Breast epithelium (tissue), 4 donors: ENCODE measurements around the gene LDLRAD3. TPM values are rescaled to one million over a fixed set of nuclear protein-coding genes. Genes with fewer than 3 reads are reported as not detected.

Experiments used
- DNase-seq, 2 donors: peaks; one replicate each; pipeline ENCODE4 v3.0.0-alpha.2; 2019; ENCODE audit warnings: low spot score in 2 of 2
- H3K27ac ChIP-seq, 2 donors: fragments of 200-600 bp; sonication (generic) in 1 of 2; one replicate each; pipeline ENCODE4 v1.5.1; 2016 to 2019; ENCODE audit warnings: mild to moderate bottlenecking in 1 of 2
- H3K27me3 ChIP-seq, 2 donors: fragments of 200-600 bp; sonication (generic) in 1 of 2; one replicate each; pipeline versions ENCODE4 v1.5.1 to v1.6.0; 2017 to 2019; ENCODE audit warnings: control low read depth in 1 of 2, mild to moderate bottlenecking in 1 of 2
- H3K36me3 ChIP-seq: fragments of 200-600 bp; one replicate; pipeline ENCODE4 v1.5.1; 2019
- H3K4me1 ChIP-seq, 2 donors: fragments of 200-600 bp; sonication (generic); one replicate each; pipeline ENCODE4 v1.5.1; 2016 to 2019; ENCODE audit warnings: control low read depth in 1 of 2
- H3K4me3 ChIP-seq, 3 donors: fragments of 200-600 bp; sonication (generic); 1 replicate in 2 of 3; 2 replicates in 1 of 3; pipeline ENCODE4 v1.5.1; 2016 to 2019; ENCODE audit warnings: mild to moderate bottlenecking in 3 of 3, moderate library complexity in 2 of 3
- H3K9me3 ChIP-seq, 2 donors: fragments of 200-600 bp; sonication (generic) in 1 of 2; one replicate each; pipeline ENCODE4 v1.5.1; 2016 to 2019; ENCODE audit warnings: control low read depth in 1 of 2
- CTCF ChIP-seq, 3 donors: fragments of 450-650 bp; IDR thresholded peaks; one replicate each; pipeline ENCODE4 v1.5.1; 2016 to 2017; ENCODE audit warnings: antibody characterized with exemption in 3 of 3, mild to moderate bottlenecking in 3 of 3, moderate library complexity in 3 of 3
- POLR2A ChIP-seq: fragments of 450-650 bp; IDR thresholded peaks from one replicate; pipeline ENCODE4 v1.6.1; 2016; ENCODE audit warnings: antibody characterized with exemption, mild to moderate bottlenecking, moderate library complexity
- POLR2AphosphoS5 ChIP-seq, 3 donors: sonication (generic); formaldehyde crosslinking; IDR thresholded peaks; one replicate each; pipeline ENCODE4 v1.6.1; 2017; ENCODE audit warnings: antibody characterized with exemption in 3 of 3
- intact Hi-C: fragments of 100-400 bp; cut with DNase I; formaldehyde crosslinking; loops from one replicate; pipeline ENCODE4 v1.15.1; 2023; ENCODE audit warnings: low total_unique reads
- total RNA-seq, 3 donors: library from RNA; depleted of rRNA; stranded (reverse); fragments of >200 nt; gene quantifications; one replicate each; pipeline ENCODE4 v1.1.0, GENCODE V29; 2016

The LDLRAD3 gene
- total RNA-seq, 3 donors from 2014 or later, result 20.3 to 45.4 (median 40.6) TPM

- Histone ChIP-seq H3K27me3 (no peaks in the 10 kb centered on the region), H3K9me3 (peaks cover 0 to 4% of the 10 kb centered on the region in 2 donors), H3K36me3 (no peaks in the 10 kb centered on the region), H3K4me3 (no peak overlapping the region), H3K27ac (no peak overlapping the region), H3K4me1 (no peaks in the 10 kb centered on the region)
- intact Hi-C loops, result no loop called here
- DNase-seq, result no peak
- TF ChIP-seq POLR2AphosphoS5 (IDR thresholded peaks at IDR 0.05) (no peak), POLR2A (no peak), CTCF (IDR thresholded peaks at IDR 0.05) (no peak)
These were observed 48.7 kb downstream of the LDLRAD3 start for GRCh38 chr11:35992548-35992947.

- Histone ChIP-seq H3K36me3 (no peaks in the 10 kb centered on the region), H3K27ac (no peak overlapping the region), H3K27me3 (no peaks in the 10 kb centered on the region), H3K9me3 (peaks cover 0 to 4% of the 10 kb centered on the region in 2 donors), H3K4me3 (no peak overlapping the region), H3K4me1 (no peaks in the 10 kb centered on the region)
- no peak for DNase-seq
- TF ChIP-seq POLR2A (no peak), CTCF (IDR thresholded peaks at IDR 0.05) (no peak), POLR2AphosphoS5 (IDR thresholded peaks at IDR 0.05) (no peak)
- intact Hi-C loops, result no loop called here
These were observed 50.6 kb downstream of the LDLRAD3 start for GRCh38 chr11:35994421-35994820.

- no peaks in the 10 kb centered on the region for H3K27me3 ChIP-seq
- H3K4me3 ChIP-seq, result no peak overlapping the region
- H3K27ac ChIP-seq, result no peak overlapping the region
- TF ChIP-seq CTCF (IDR thresholded peaks at IDR 0.05) (no peak), POLR2AphosphoS5 (IDR thresholded peaks at IDR 0.05) (no peak), POLR2A (no peak)
- no peak for DNase-seq
- H3K36me3 ChIP-seq, result no peaks in the 10 kb centered on the region
- H3K9me3 ChIP-seq, result peaks cover 0 to 4% of the 10 kb centered on the region in 2 donors
- H3K4me1 ChIP-seq, result no peaks in the 10 kb centered on the region
- intact Hi-C loops, result no loop called here
These were observed 51.9 kb downstream of the LDLRAD3 start for GRCh38 chr11:35995681-35996271.

- H3K27ac ChIP-seq, result peak overlapping the region in 1 of 2 donors; percentile 41
- DNase-seq, result no peak
- no peaks in the 10 kb centered on the region for H3K27me3 ChIP-seq
- intact Hi-C loops, result no loop called here
- TF ChIP-seq POLR2A (no peak), CTCF (IDR thresholded peaks at IDR 0.05) (peak in 1 of 3 donors; percentile 19), POLR2AphosphoS5 (IDR thresholded peaks at IDR 0.05) (no peak)
- no peaks in the 10 kb centered on the region for H3K36me3 ChIP-seq
- peaks cover 0 to 4% of the 10 kb centered on the region in 2 donors for H3K9me3 ChIP-seq
- H3K4me3 ChIP-seq, result no peak overlapping the region
- H3K4me1 ChIP-seq, result no peaks in the 10 kb centered on the region
These were observed 54.1 kb downstream of the LDLRAD3 start for GRCh38 chr11:35997902-35998520.

- Histone ChIP-seq H3K4me3 (no peak overlapping the region), H3K36me3 (no peaks in the 10 kb centered on the region), H3K9me3 (peaks cover 0 to 4% of the 10 kb centered on the region in 2 donors), H3K27me3 (no peaks in the 10 kb centered on the region), H3K4me1 (no peaks in the 10 kb centered on the region), H3K27ac (peak overlapping the region in 1 of 2 donors; percentile 19)
- TF ChIP-seq POLR2A, result no peak
- TF ChIP-seq CTCF (IDR thresholded peaks at IDR 0.05), result no peak
- no peak for TF ChIP-seq POLR2AphosphoS5 (IDR thresholded peaks at IDR 0.05)
- DNase-seq, result no peak
- intact Hi-C loops, result no loop called here
These were observed 54.8 kb downstream of the LDLRAD3 start for GRCh38 chr11:35998634-35999033.
